HG02943 (cell line): ENCODE measurements around the gene HNRNPCL4.
"Not testable (repeated sequence)": the region's sequence is repeated elsewhere in the genome, so short reads cannot be mapped to it uniquely, and the experiment has no call there.

Experiments used
- ATAC-seq: cut with Tn5 transposase; IDR thresholded peaks from one replicate; pipeline ENCODE4 v1.9.1; 2021; ENCODE audit warnings: mild to moderate bottlenecking, low read depth, moderate library complexity; ENCODE audit not compliant: unreplicated experiment

HNRNPCL4 gene

GRCh38 chr1:13165531-13165930, at the start of gene HNRNPCL4:
HNRNPCL4 (minus strand) TSS chr1:13165631; CDS start chr1:13165467, 164 bp downstream.
- not testable (repeated sequence) for ATAC-seq

GRCh38 chr1:13208712-13209111, 43.3 kb upstream of the HNRNPCL4 start:
- ATAC-seq, result not testable (repeated sequence)

- ATAC-seq, result not testable (repeated sequence)
These were observed 35.9 kb upstream of the HNRNPCL4 start, which contains the start of gene PRAMEF13 for GRCh38 chr1:13201309-13201708. PRAMEF13 (minus strand) TSS chr1:13201409; CDS start chr1:13199589, 1,820 bp downstream.

GRCh38 chr1:13171548-13171947, 6.1 kb upstream of the HNRNPCL4 start, which contains the start of gene PRAMEF9:
PRAMEF9 (plus strand) TSS chr1:13171848; CDS start chr1:13175281, 3,433 bp downstream.
- ATAC-seq, result not testable (repeated sequence)

- ATAC-seq, result not testable (repeated sequence)
These were observed 9.5 kb downstream of the HNRNPCL4 start, which contains the start of gene PRAMEF26 for GRCh38 chr1:13155909-13156308. PRAMEF26 (minus strand) TSS chr1:13156009; CDS start chr1:13153095, 2,914 bp downstream.

GRCh38 chr1:13116754-13117153, 48.7 kb downstream of the HNRNPCL4 start, which contains the start of gene HNRNPCL2:
HNRNPCL2 (minus strand) TSS chr1:13116854; CDS start chr1:13116400, 454 bp downstream.
- not testable (repeated sequence) for ATAC-seq
